Activated T-cell treated with anti-CD3 and anti-CD28 coated beads, Interleukin-2, amount 50 U/mL, for 4 hours (primary cell): Measurements from ENCODE around the gene CRTC2. TPM values are rescaled to one million over a fixed set of nuclear protein-coding genes. Genes with fewer than 3 reads are reported as not detected.

Experiments used
- ATAC-seq, 2 donors: fragments of 200-7000 bp; cut with Tn5 transposase; one replicate each; pipeline ENCODE4 v1.10.0; 2021
- DNase-seq: peaks from one replicate; pipeline ENCODE4 v3.0.0-alpha.2; 2020
- H3K27me3 Mint-ChIP-seq: one replicate; pipeline ENCODE4 v1.8.0; 2021; ENCODE audit warnings: low read depth, mixed read lengths
- H3K36me3 Mint-ChIP-seq: one replicate; pipeline ENCODE4 v1.8.0; 2022; ENCODE audit warnings: mixed read lengths; ENCODE audit not compliant: insufficient read depth
- H3K4me1 Mint-ChIP-seq: one replicate; pipeline ENCODE4 v1.8.0; 2021; ENCODE audit warnings: low read depth, mixed read lengths
- H3K4me3 Mint-ChIP-seq: one replicate; pipeline ENCODE4 v1.8.0; 2021; ENCODE audit warnings: mild to moderate bottlenecking, moderate library complexity, mixed read lengths
- H3K9me3 Mint-ChIP-seq: one replicate; pipeline ENCODE4 v1.8.0; 2021; ENCODE audit warnings: mixed read lengths
- total RNA-seq, 3 donors: library from RNA; stranded (reverse); gene quantifications; one replicate each; pipeline ENCODE4 v1.2.1, GENCODE V29; 2021

Gene CRTC2
- total RNA-seq, 3 donors from 2014 or later = 43.7 to 56.0 (median 51.7) TPM

DNA sequence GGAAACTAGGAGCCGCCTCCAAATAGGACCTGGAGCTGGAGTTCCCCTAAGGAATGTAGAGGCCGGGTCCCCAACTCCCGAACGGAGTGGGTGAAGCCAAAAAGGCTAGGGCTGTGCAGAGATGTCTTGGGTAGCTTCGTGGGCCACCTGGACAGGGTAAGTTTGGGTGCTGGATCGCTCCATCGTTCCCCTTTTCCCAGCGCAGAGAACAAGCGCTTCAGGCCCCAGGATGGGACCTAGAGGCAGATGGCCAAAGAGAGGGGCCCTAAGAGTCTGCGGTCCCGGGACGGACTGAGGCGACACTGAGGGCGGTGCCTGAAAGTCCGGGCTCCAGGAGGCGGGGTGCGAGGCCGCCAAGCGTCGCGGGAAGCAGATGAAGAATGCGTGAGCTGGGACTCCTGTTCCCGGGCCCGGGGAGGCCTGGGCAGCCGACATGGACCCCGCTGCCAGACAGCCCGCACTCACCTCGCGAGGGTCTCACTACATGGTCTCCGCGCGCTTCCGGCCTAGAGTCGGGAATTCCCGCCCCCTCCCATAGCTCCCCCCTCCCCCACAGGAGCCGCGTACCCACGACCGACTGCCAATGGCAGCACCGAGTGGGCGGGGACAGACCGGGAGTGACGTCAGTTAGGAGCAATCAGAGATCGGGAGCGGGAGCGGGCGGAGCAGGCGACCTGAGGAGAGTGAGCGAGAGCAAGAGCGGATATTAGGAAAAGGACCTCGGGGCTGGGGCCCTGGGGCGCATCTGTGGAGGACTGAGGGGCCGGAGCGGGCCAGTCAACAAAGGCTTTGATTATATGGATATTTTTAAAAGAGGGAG, 4.8 kb upstream of the CRTC2 start, which contains the start of gene SLC39A1:
SLC39A1 (minus strand) TSS at position 508 of the 820 bp plus-strand sequence. CDS start 822 bp downstream, outside the sequence.
- no peaks in the 10 kb centered on the region for H3K9me3 Mint-ChIP-seq
- H3K27me3 Mint-ChIP-seq = no peaks in the 10 kb centered on the region
- H3K36me3 Mint-ChIP-seq = peaks cover 3% of the 10 kb centered on the region
- DNase-seq (peak; percentile 94), ATAC-seq (peak; percentile 54 to 62)
- peaks cover 61% of the 10 kb centered on the region for H3K4me1 Mint-ChIP-seq
- peak within 1 kb of the TSS; percentile 94 for H3K4me3 Mint-ChIP-seq

GRCh38 chr1:153962088-153963029, 3.9 kb upstream of the CRTC2 start:
- no peaks in the 10 kb centered on the region for H3K9me3 Mint-ChIP-seq
- H3K4me1 Mint-ChIP-seq = peaks cover 55% of the 10 kb centered on the region
- H3K27me3 Mint-ChIP-seq = no peaks in the 10 kb centered on the region

DNA sequence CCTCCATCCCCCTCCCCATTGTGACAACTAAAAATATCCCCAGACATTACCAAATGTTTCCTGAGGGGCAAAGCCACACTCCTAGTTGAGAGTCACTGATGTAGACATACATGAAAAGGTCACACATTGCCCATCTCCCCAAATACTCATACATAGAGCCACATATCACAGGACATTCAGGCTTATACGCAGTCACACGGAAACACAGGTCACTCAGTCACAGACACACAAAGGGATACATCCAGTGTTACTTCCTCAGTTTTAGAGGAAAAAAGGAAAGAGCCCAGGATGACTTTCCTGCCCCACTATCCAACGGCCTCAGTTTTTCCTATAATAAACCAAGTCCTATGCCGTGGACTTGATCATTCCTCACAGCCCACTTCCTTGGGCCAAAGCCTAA, 3.0 kb upstream of the CRTC2 start:
- Mint-ChIP-seq H3K36me3 (peaks cover 3% of the 10 kb centered on the region), H3K27me3 (no peaks in the 10 kb centered on the region), H3K4me1 (peaks cover 56% of the 10 kb centered on the region), H3K4me3 (peak overlapping the region; percentile 94), H3K9me3 (no peaks in the 10 kb centered on the region)
- no peak for DNase-seq
- no peak for ATAC-seq

More at GRCh38 chr1:153962088-153963029, 3.9 kb upstream of the CRTC2 start:
- DNase-seq = no peak
- no peak for ATAC-seq
- H3K4me3 Mint-ChIP-seq = peak overlapping the region; percentile 94
- H3K36me3 Mint-ChIP-seq = peaks cover 3% of the 10 kb centered on the region

DNA sequence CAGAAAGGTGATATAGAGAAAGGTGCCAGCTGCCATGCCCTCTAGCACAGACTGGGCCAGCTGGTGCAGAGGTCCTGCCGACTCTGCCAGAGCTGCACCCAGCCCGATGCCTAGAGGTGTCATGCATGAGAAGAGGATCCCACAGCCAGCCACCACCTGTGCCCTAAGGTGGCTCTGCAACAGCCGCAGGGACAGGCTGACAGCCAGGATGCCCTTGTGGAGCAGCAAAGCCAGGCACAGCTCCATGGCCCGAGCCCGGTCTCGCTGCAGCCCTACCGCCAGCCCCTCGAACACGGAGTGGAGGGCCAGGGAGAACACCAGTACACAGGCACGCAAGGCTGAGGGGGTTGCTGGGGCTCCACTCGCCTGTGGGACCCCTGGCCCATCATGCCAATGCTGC, 1.8 kb upstream of the CRTC2 start:
- Mint-ChIP-seq H3K36me3 (peaks cover 3% of the 10 kb centered on the region), H3K4me3 (no peak overlapping the region), H3K4me1 (peaks cover 56% of the 10 kb centered on the region), H3K27me3 (no peaks in the 10 kb centered on the region), H3K9me3 (no peaks in the 10 kb centered on the region)
- ATAC-seq (no peak), DNase-seq (no peak)

- no peak overlapping the region for H3K4me3 Mint-ChIP-seq
Observed at GRCh38 chr1:153959454-153959853, 1.0 kb upstream of the CRTC2 start.

DNA sequence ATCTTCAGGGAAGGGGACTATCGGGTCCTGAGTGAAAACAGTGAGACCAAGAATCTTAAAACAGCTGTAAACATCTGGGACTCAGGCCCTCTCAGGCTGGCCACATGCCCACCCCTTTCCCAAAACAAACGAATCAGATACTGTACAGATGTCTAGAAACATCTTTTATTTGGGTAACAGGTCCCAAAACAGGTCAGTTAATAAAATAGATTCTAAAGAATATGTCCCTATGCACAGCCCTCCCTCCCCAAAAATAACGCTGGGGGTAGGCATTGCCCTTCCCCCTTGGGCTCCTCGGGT, 499 bp upstream of the CRTC2 start:
- Mint-ChIP-seq H3K9me3 (no peaks in the 10 kb centered on the region), H3K4me3 (peak overlapping the region; percentile 98), H3K36me3 (peaks cover 8% of the 10 kb centered on the region), H3K27me3 (no peaks in the 10 kb centered on the region), H3K4me1 (peaks cover 59% of the 10 kb centered on the region)
- DNase-seq (no peak), ATAC-seq (no peak)

More at GRCh38 chr1:153959454-153959853, 1.0 kb upstream of the CRTC2 start:
- Mint-ChIP-seq H3K9me3 (no peaks in the 10 kb centered on the region), H3K36me3 (peaks cover 3% of the 10 kb centered on the region), H3K27me3 (no peaks in the 10 kb centered on the region), H3K4me1 (peaks cover 58% of the 10 kb centered on the region)
- no peak for ATAC-seq
- no peak for DNase-seq

DNA sequence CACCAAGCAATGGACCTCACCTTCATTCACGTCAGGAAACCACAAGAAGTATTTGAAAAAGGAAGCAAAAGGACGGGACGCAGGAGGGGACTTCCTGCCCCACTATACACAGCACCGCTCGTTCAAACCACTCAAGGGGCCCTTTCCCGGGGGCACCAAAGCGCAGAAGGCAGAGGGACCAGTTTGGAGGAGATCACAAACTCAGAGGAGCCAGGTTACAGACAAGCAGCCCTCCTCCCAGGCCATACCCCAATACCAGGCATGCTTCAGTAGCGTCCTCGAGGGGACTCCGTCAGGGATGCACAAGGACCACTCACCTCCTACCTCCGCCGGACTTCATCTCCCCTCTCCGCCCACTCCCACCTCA, 685 bp downstream of the CRTC2 start:
- peak overlapping the region; percentile 98 for H3K4me3 Mint-ChIP-seq
- H3K9me3 Mint-ChIP-seq = no peaks in the 10 kb centered on the region
- peaks cover 9% of the 10 kb centered on the region for H3K36me3 Mint-ChIP-seq
- peaks cover 56% of the 10 kb centered on the region for H3K4me1 Mint-ChIP-seq
- H3K27me3 Mint-ChIP-seq = no peaks in the 10 kb centered on the region
- DNase-seq (no peak), ATAC-seq (peak; percentile 19 to 20)

DNA sequence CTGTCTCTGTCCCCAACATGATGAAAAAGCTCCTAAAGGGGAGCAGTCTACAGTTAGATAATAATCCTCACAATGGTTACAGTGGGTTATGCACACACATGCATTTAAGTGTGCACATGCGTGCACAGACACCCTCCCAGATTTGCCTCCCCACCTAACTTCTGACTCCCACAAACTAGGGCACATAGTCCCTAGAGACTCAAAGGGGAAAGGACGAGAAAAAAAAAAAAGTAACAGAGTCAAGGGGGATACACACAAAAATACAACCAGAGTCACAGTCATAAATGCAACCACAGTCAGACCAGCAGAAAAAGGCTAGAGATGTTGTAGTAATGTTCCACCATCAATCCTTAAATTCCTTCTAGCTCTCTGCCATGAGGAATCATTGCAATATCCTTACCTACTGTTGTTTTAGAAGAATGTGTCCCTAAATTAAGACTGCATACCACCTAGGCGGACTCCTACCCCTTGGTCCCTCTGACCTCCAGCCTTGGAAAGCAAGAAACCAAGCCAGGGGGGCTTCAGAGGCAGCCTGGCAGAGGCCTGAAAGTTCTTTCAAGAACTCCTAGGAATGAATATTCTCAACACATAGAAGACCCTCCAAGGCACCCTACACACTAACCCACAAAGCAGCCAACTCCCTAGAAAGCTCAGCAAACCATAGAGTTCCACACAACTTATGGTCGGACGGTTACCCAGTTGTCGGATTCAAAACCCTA, 1.3 kb downstream of the CRTC2 start:
- DNase-seq = no peak
- Mint-ChIP-seq H3K4me3 (peak overlapping the region; percentile 98), H3K9me3 (no peaks in the 10 kb centered on the region), H3K4me1 (peaks cover 50% of the 10 kb centered on the region), H3K36me3 (peaks cover 10% of the 10 kb centered on the region), H3K27me3 (no peaks in the 10 kb centered on the region)
- ATAC-seq = no peak

GRCh38 chr1:153954826-153955225, 3.6 kb downstream of the CRTC2 start:
- no peaks in the 10 kb centered on the region for H3K27me3 Mint-ChIP-seq
- H3K4me3 Mint-ChIP-seq = no peak overlapping the region
- peaks cover 24% of the 10 kb centered on the region for H3K36me3 Mint-ChIP-seq
- ATAC-seq = no peak
- peaks cover 43% of the 10 kb centered on the region for H3K4me1 Mint-ChIP-seq
- H3K9me3 Mint-ChIP-seq = no peaks in the 10 kb centered on the region
- no peak for DNase-seq

GRCh38 chr1:153953859-153954365, 4.5 kb downstream of the CRTC2 start:
- no peak for DNase-seq
- no peak for ATAC-seq
- Mint-ChIP-seq H3K27me3 (no peaks in the 10 kb centered on the region), H3K36me3 (peaks cover 24% of the 10 kb centered on the region), H3K9me3 (no peaks in the 10 kb centered on the region), H3K4me3 (no peak overlapping the region), H3K4me1 (peaks cover 39% of the 10 kb centered on the region)

DNA sequence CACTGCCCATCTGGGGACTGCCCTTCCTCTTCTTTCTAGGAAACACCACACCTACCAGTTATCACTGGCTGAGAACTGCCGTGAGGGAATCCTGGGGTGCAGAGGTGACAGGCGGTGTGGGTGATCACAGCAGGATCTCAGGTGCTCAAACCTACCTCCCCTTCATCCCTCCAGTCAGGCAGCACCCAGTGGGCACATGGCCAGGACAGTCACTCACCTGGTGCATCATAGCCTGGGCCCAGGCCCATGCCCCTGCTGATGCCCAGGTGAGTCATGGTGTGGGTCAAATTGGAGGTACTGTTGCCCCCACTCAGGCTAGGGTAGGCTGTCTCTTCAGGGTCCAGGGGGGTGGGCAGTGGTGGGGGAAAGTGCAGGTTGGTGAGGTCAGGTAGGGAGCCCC, 6.6 kb downstream of the CRTC2 start:
- H3K4me1 Mint-ChIP-seq = peaks cover 33% of the 10 kb centered on the region
- peaks cover 27% of the 10 kb centered on the region for H3K36me3 Mint-ChIP-seq
- no peaks in the 10 kb centered on the region for H3K27me3 Mint-ChIP-seq

DNA sequence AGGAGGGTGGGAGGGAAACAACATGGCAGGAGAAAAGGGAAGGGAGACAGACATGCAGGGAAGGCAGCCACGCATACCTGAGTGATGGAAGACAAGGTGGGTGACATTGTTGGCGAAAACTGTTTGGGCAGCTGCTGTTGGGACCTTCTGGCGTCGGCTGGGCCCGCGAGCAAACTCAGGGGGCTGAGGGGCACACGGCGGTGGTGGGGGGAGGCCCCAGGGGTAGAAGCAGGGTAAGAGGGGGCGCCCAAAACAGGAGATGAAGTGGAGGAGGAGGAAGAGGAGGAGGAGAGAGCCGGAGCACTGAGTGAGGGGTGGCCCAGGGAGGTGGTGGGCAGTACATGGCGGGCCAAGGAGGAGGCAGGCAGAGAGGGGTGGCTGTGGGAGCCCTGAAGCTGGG, 7.2 kb downstream of the CRTC2 start:
- H3K4me3 Mint-ChIP-seq = no peak overlapping the region
- H3K9me3 Mint-ChIP-seq = no peaks in the 10 kb centered on the region
- no peak for DNase-seq
- no peaks in the 10 kb centered on the region for H3K27me3 Mint-ChIP-seq
- peaks cover 29% of the 10 kb centered on the region for H3K4me1 Mint-ChIP-seq
- peaks cover 27% of the 10 kb centered on the region for H3K36me3 Mint-ChIP-seq
- ATAC-seq = no peak

More for the DNA sequence above, 6.6 kb downstream of the CRTC2 start:
- Mint-ChIP-seq H3K4me3 (no peak overlapping the region), H3K9me3 (no peaks in the 10 kb centered on the region)
- ATAC-seq (no peak), DNase-seq (no peak)

GRCh38 chr1:153946622-153947241, 11.7 kb downstream of the CRTC2 start, which contains the start of gene DENND4B:
TSS of gene DENND4B (minus strand) at chr1:153946718. CDS start at chr1:153944374, 2,344 bp downstream.
- H3K36me3 Mint-ChIP-seq = peaks cover 33% of the 10 kb centered on the region

More at GRCh38 chr1:153946622-153947241, 11.7 kb downstream of the CRTC2 start, which contains the start of gene DENND4B:
- H3K4me3 Mint-ChIP-seq = peak within 1 kb of the TSS; percentile 92
- peaks cover 36% of the 10 kb centered on the region for H3K4me1 Mint-ChIP-seq
- ATAC-seq = peak; percentile 75 to 79
- DNase-seq = peak; percentile 69
- H3K9me3 Mint-ChIP-seq = no peaks in the 10 kb centered on the region
- H3K27me3 Mint-ChIP-seq = no peaks in the 10 kb centered on the region
